NCI-H446 (cell line): Measurements from ENCODE around the gene C17orf58.
"Not testable (repeated sequence)": the region's sequence is repeated elsewhere in the genome, so short reads cannot be mapped to it uniquely, and the experiment has no call there.

Experiments used
- DNase-seq, 2 experiments: peaks; one replicate each; lab custom pipeline; 2025; lab: John Stamatoyannopoulos, UW

C17orf58 gene

DNA sequence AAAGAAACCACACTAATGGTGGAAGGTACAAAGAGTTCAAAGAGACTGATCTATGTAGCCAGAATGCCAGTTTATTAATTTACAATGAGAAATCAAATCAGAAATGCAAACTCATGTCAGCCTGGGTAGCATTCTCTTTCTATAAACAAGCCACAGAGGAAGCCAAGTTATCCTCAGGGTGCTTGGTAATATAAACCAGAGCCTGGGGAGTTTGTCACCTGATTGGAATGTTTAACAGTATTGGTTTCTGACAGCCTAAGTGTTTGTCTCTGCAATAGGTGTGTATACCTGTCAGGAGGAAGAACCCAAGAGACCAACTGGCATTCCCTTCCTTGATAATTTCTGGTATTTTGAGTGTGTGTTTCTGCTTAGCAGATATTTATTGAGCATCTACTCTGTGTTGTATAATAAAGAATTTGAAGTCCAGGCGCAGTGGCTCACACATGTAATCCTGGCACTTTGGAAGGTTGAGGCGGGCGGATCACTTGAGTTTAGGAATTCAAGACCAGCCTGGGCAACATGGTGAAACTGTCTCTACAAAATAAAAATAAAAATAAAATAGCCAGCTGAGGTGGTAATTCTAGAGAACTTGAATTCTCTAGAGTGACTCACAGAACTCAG lies 3.1 kb upstream of the C17orf58 start:
- no peak for DNase-seq

DNA sequence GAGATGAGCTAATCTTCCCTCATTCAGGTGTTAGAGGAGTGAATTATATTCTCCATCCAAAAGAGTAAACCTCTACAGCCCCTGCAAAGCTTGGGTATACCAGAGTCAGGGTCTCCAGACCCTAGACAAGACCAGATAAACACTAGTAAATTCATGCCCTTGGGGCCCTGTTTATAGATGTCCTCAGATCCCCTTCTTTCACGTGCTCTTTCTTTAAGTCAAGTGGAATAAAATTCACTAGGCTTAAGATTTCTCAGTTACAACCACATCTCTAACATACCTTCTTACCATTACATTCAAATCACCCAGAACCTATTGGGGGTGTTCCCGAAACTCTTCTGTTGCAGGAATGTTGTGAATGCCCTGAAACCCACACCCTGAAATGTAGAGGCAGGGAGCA lies 2.2 kb upstream of the C17orf58 start:
- no peak for DNase-seq

DNA sequence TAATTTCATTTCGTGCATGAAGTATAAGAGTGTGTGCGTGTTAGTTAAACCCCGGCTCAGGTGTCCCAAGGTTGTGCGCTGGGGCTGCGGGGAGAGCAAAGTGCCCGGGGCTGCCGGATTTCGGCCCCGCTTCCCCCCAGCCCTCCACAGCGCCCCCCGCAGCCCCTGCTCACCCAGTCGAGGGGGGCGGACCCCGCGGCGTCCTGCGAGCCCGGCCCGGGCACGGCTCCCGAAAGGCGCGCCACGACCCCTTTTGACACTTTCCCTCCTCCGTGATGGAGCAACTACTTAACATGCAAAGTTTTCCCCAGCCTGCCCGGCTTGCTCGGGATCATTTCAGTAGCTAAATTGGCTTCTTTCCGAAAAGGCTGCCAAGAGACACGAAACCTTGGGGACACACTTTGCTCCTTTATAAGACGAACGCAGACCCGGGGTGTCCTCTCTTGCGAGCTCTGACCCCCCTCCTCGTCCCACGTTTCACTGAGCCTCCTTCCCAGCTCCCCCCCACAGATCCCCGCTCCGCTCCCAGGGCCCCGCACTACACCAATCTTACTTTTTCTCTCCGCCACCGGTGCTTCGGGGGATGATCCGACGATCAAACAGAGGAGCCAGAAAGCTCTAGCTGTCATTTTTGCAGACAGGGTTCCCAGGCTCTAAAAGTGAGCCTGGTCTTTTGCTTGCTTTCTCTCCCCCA lies 552 bp downstream of the C17orf58 start:
- no peak for DNase-seq

GRCh38 chr17:67994817-67995569 lies 1.3 kb downstream of the C17orf58 start:
- DNase-seq = peak in 1 of 2 experiments; percentile 63

DNA sequence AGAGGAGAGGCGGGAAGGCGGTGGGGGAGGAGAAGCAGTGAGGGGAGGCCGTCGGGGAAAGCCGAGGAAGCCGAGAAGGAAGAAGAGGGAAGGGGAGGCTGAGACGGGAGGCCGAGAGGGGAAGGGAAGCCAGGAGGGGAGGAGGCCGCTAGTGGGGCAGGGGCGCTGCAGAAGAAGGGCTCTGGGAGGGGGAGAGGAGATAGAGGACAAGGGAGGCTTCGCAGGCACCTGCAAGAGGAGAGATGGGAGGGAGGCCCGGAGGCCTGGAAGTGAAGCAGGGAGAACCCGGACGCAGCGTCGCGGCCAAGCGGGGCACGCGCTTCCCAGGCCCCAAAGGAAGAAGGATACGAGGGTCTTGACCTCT lies 2.3 kb downstream of the C17orf58 start:
- DNase-seq = peak in 1 of 2 experiments; percentile 38

- DNase-seq = peak; percentile 21 to 90
Observed at GRCh38 chr17:67993153-67993997, 2.9 kb downstream of the C17orf58 start.

DNA sequence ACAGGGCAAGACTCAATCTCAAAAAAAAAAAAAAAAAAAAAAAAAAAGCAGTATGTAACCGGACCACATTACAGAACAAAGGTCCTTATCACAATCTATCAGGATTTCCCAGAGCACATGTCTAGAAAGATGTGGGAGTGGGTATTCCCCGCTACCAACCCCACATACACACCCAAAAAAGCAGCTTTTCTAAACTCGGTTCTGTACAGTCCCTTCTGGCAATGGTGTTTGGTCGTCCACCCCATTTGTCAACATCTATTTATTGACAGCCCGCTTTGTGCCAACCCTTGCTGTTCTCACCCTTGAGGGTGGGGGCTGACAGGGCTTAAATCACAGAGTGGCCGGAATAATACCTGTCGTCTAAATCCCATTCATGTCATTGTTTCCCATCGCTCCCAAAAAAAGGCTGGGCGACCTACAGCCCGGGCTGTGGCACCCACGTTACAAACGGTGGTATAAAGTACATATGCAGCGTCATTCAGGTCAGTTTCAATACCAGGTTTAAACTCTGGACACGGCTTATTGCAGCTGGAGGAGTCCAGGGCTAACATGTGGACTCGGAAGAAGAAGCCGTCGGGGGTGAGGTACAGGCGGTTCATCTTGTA lies 3.6 kb downstream of the C17orf58 start:
- DNase-seq = no peak

DNA sequence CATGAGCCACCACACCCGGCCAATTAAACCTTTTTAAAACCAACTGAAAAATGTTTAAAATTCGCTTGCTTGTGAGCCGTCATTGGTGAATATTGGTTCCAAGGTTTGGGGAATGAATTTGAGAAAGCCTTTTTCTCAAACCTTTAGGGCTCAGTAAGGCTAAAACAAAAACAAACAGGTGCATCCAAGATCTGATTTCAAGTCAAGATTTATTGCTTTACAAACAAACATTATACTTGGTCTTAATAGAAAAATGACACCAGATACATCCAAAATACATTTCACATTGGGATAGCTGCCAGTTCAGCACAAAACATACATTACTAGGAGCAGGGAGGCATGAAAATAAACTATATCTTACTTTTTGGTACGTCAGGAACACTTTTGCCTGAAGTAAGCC lies 5.4 kb downstream of the C17orf58 start:
- no peak for DNase-seq

GRCh38 chr17:67983383-67983688 lies 12.9 kb downstream of the C17orf58 start:
- no peak for DNase-seq

DNA sequence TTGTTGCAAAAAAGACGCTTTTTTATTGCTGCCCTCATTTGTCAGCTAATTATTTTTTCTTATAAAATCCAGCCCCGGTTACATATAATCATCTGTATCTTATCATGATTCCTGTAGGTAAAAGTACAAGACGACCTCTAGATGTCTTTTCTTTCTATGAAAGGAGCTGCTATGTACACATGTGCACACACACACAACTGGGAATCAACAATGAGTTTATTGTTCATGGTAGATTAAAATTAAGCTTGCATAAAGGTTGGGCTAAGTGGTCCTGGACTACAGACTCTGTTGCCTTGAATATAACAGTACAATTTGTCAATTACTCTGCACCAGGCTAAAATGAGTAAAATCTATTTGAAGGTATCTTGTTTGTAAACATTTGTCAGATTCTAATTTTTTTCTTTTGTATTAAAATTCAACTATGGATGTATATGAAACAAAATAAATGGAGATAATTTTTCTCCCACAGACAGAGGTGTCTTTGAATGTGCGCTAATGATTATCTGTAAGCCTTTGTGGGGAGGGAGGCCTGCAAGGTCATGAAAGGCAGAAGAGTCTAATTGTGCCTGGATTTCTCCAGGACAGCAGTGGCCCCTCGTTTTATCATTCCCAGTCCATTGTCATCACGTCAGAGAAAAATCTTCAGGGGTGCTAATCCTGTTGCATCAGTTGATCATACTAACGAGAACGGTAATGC lies 13.4 kb downstream of the C17orf58 start:
- DNase-seq = no peak

- DNase-seq = no peak
Observed at GRCh38 chr17:67982034-67982640, 14.1 kb downstream of the C17orf58 start.

- DNase-seq = not testable (repeated sequence)
Observed at GRCh38 chr17:67980883-67981282, 15.4 kb downstream of the C17orf58 start.

GRCh38 chr17:67980456-67980855 lies 15.8 kb downstream of the C17orf58 start:
- DNase-seq = peak; percentile 34 to 50

DNA sequence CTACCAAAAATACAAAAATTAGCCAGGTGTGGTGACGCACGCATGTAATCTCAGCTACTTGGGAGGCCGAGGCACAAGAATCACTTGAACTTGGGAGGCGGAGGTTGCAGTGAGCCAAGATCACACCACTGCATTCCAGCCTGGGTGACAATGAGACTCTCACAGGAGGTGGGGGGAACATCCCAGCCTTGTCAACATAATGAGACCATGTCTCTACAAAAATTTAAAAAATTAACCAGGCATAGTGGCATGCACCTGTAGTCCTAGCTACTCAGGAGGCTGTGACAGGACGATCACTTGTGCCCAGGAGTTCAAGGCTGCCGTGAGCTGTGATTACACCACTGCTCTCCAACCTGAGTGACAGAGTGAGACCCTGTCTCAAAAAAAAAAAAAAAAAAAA lies 20.0 kb downstream of the C17orf58 start:
- DNase-seq = not testable (repeated sequence)

GRCh38 chr17:67974598-67975066 lies 21.6 kb downstream of the C17orf58 start:
- DNase-seq = no peak

DNA sequence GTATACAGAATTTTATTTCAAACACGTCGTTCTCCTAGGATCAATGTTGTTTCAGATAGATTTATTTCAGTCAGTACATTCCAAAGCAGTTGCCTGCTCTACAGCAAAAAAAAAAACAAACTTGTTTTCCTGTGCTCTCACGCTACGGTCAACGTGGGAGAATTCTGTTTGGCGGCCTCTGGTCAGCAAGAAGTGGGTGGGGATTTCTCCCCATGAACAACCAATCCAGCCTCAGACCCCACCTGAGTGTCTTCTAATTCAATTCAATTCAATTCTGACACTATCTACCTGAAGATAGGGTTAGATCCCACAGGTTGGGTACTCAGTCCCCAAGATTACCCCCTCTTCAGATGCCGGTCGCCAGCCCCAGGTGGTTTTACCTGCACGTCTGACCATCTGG lies 22.1 kb downstream of the C17orf58 start:
- DNase-seq = no peak

GRCh38 chr17:67970783-67971182 lies 25.5 kb downstream of the C17orf58 start:
- no peak for DNase-seq

DNA sequence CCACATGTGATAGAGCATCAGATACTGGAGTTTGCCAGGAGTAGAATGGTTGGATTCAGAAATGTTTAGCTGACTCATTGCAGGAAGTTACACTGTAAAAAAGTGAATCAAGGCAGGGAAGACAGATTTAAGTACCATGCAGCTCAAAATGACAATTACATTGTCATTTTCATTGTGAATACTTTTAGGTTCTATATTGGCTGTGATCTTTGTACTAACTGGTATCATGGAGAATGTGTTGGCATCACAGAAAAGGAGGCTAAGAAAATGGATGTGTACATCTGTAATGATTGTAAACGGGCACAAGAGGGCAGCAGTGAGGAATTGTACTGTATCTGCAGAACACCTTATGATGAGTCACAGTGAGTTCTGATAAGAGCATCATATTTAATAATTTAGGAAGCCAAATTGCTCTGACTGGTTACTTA lies 33.1 kb downstream of the C17orf58 start:
- peak; percentile 56 to 68 for DNase-seq

- not testable (repeated sequence) for DNase-seq
Observed at GRCh38 chr17:67962156-67962555, 34.1 kb downstream of the C17orf58 start.

DNA sequence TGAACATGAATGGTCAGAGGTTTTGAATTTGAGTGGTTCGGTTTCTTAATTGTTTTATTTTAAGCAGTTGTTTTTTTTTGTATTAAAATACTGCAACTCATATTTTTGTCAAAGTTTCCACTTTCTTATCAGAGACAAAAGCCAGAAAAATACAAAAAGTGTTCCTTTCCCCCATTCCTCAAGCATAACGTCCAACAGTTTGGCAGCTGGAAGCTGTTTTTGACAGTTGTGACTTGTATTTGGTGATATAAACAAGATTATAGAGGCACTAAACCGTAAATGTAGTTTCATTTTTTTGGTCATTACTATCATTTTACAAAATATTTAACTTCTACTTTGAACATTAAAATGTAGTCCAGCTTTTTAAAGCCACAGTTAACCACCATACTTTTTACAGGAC lies 36.0 kb downstream of the C17orf58 start:
- not testable (repeated sequence) for DNase-seq

- DNase-seq = no peak
Observed at GRCh38 chr17:67959510-67959909, 36.8 kb downstream of the C17orf58 start.
